GM19023 (cell line): ENCODE data around the gene CLINT1.
"Not testable (repeated sequence)": the region's sequence is repeated elsewhere in the genome, so short reads cannot be mapped to it uniquely, and the experiment has no call there.

Source experiments
- ATAC-seq: cut with Tn5 transposase; IDR thresholded peaks from one replicate; pipeline ENCODE4 v1.9.1; 2021; ENCODE audit warnings: mild to moderate bottlenecking, moderate library complexity; ENCODE audit not compliant: unreplicated experiment

Gene CLINT1

GRCh38 chr5:157864067-157864466, 5.1 kb upstream of the CLINT1 start:
- no peak for ATAC-seq

- no peak for ATAC-seq
Measured at GRCh38 chr5:157862183-157862851, 3.4 kb upstream of the CLINT1 start.

GRCh38 chr5:157860898-157861890, 2.2 kb upstream of the CLINT1 start:
- peak; percentile 81 for ATAC-seq

GRCh38 chr5:157859227-157859575, 256 bp upstream of the CLINT1 start:
- no peak for ATAC-seq

- ATAC-seq, result no peak
Measured at GRCh38 chr5:157857816-157858526, 974 bp downstream of the CLINT1 start.

- ATAC-seq, result no peak
Measured at GRCh38 chr5:157855404-157855994, 3.4 kb downstream of the CLINT1 start.

GRCh38 chr5:157853365-157853764, 5.6 kb downstream of the CLINT1 start:
- not testable (repeated sequence) for ATAC-seq

- no peak for ATAC-seq
Measured at GRCh38 chr5:157845914-157846598, 12.9 kb downstream of the CLINT1 start.

GRCh38 chr5:157842787-157843186, 16.2 kb downstream of the CLINT1 start:
- no peak for ATAC-seq

- no peak for ATAC-seq
Measured at GRCh38 chr5:157842185-157842584, 16.8 kb downstream of the CLINT1 start.

- no peak for ATAC-seq
Measured at GRCh38 chr5:157839157-157839795, 19.7 kb downstream of the CLINT1 start.

GRCh38 chr5:157836121-157836753, 22.7 kb downstream of the CLINT1 start:
- no peak for ATAC-seq

- ATAC-seq, result no peak
Measured at GRCh38 chr5:157835041-157835440, 23.9 kb downstream of the CLINT1 start.

- ATAC-seq, result no peak
Measured at GRCh38 chr5:157828944-157829639, 29.9 kb downstream of the CLINT1 start.

- no peak for ATAC-seq
Measured at GRCh38 chr5:157828105-157828943, 30.6 kb downstream of the CLINT1 start.

- ATAC-seq, result no peak
Measured at GRCh38 chr5:157827423-157827822, 31.5 kb downstream of the CLINT1 start.

- ATAC-seq, result no peak
Measured at GRCh38 chr5:157823655-157824054, 35.3 kb downstream of the CLINT1 start.
